Astrocyte (in vitro differentiated cells and primary cell): ENCODE results near the gene NOX1. TPM values are rescaled to one million over a fixed set of nuclear protein-coding genes. Genes with fewer than 3 reads are reported as not detected.

Experiments
- DNase-seq: peaks from one replicate; pipeline ENCODE4 v3.0.0-alpha.2; 2010; ENCODE audit warnings: low read depth
- FAIRE-seq: peaks from 2 replicates; lab custom pipeline; 2011; peaks lifted over from hg19 to GRCh38; lab: Jason Lieb, UNC
- H2AFZ ChIP-seq: 2 replicates; pipeline ENCODE4 v1.6.0; 2012; ENCODE audit warnings: low read depth, low read length, inconsistent platforms
- H3K27ac ChIP-seq: 2 replicates; pipeline ENCODE4 v1.5.1; 2011; ENCODE audit warnings: low read depth, low read length, inconsistent platforms
- H3K27me3 ChIP-seq: 2 replicates; pipeline ENCODE4 v1.6.0; 2011; ENCODE audit warnings: low read length, inconsistent platforms; ENCODE audit not compliant: insufficient read depth
- H3K36me3 ChIP-seq: 2 replicates; pipeline ENCODE4 v1.5.1; 2011; ENCODE audit warnings: low read length, inconsistent platforms; ENCODE audit not compliant: insufficient read depth
- H3K4me1 ChIP-seq: 2 replicates; pipeline ENCODE4 v1.5.1; 2011; ENCODE audit warnings: low read length, inconsistent platforms; ENCODE audit not compliant: insufficient read depth
- H3K4me2 ChIP-seq: 2 replicates; pipeline ENCODE4 v1.6.0; 2012; ENCODE audit warnings: low read length, inconsistent platforms
- H3K4me3 ChIP-seq: 2 replicates; pipeline ENCODE4 v1.5.1; 2011; ENCODE audit warnings: low read depth, mild to moderate bottlenecking, low read length, inconsistent platforms; ENCODE audit not compliant: insufficient read depth
- H3K79me2 ChIP-seq: 2 replicates; pipeline ENCODE4 v1.6.0; 2012; ENCODE audit warnings: mild to moderate bottlenecking, low read length, inconsistent platforms; ENCODE audit not compliant: insufficient read depth
- H3K9ac ChIP-seq: 2 replicates; pipeline ENCODE4 v1.6.0; 2012; ENCODE audit warnings: mild to moderate bottlenecking, low read length, inconsistent platforms
- H3K9me3 ChIP-seq: 2 replicates; pipeline ENCODE4 v1.5.1; 2012; ENCODE audit warnings: low read depth, mild to moderate bottlenecking, low read length, inconsistent platforms; ENCODE audit not compliant: insufficient read depth
- H4K20me1 ChIP-seq: 2 replicates; pipeline ENCODE4 v1.6.0; 2012; ENCODE audit warnings: low read length, inconsistent platforms; ENCODE audit not compliant: insufficient read depth
- H3K27ac Mint-ChIP-seq: one replicate; pipeline ENCODE4 v1.8.0; 2021; ENCODE audit warnings: mild to moderate bottlenecking, mixed read lengths; ENCODE audit not compliant: unreplicated experiment
- H3K27me3 Mint-ChIP-seq: one replicate; pipeline ENCODE4 v1.8.0; 2021; ENCODE audit warnings: low read depth, mixed read lengths; ENCODE audit not compliant: unreplicated experiment
- H3K36me3 Mint-ChIP-seq: one replicate; pipeline ENCODE4 v1.8.0; 2021; ENCODE audit warnings: low read depth, mixed read lengths; ENCODE audit not compliant: unreplicated experiment
- H3K4me1 Mint-ChIP-seq: one replicate; pipeline ENCODE4 v1.8.0; 2021; ENCODE audit warnings: low read depth, mixed read lengths; ENCODE audit not compliant: unreplicated experiment
- H3K4me3 Mint-ChIP-seq: one replicate; pipeline ENCODE4 v1.8.0; 2021; ENCODE audit warnings: mild to moderate bottlenecking, moderate library complexity, mixed read lengths; ENCODE audit not compliant: unreplicated experiment
- H3K9me3 Mint-ChIP-seq: one replicate; pipeline ENCODE4 v1.8.0; 2021; ENCODE audit warnings: mild to moderate bottlenecking, mixed read lengths; ENCODE audit not compliant: unreplicated experiment
- EZH2 ChIP-seq: IDR thresholded peaks from 2 replicates; pipeline ENCODE4 v1.6.1; 2012; ENCODE audit warnings: mild to moderate bottlenecking, low read length, inconsistent platforms; ENCODE audit not compliant: insufficient read depth
- total RNA-seq: library from RNA; stranded (reverse); gene quantifications from 2 replicates; pipeline ENCODE4 v1.2.1, GENCODE V29; 2021
- TF ChIP-seq, protein P1 (sequence below): IDR thresholded peaks from 2 replicates; pipeline ENCODE4 v1.5.1; 2011; ENCODE audit warnings: low read depth, mild to moderate bottlenecking, inconsistent platforms, low read length, moderate library complexity; ENCODE audit not compliant: insufficient read depth

The NOX1 gene
- total RNA-seq, 1 donor from 2014 or later: not detected

- H3K27me3 Mint-ChIP-seq: no peaks in the 10 kb centered on the region
- Histone ChIP-seq H3K27me3 (no peaks in the 10 kb centered on the region), H3K36me3 (no peaks in the 10 kb centered on the region), H4K20me1 (no peaks in the 10 kb centered on the region), H3K4me3 (no peak overlapping the region), H3K4me1 (peaks cover 5% of the 10 kb centered on the region), H3K9me3 (no peaks in the 10 kb centered on the region), H3K27ac (no peak overlapping the region), H2AFZ (no peak overlapping the region), H3K9ac (no peak overlapping the region), H3K79me2 (no peaks in the 10 kb centered on the region), H3K4me2 (peak overlapping the region; percentile 2)
- H3K27ac Mint-ChIP-seq: no peak overlapping the region
- DNase-seq (peak; percentile 52), FAIRE-seq (peak; percentile 80)
- H3K36me3 Mint-ChIP-seq: no peaks in the 10 kb centered on the region
- no peak for TF ChIP-seq EZH2
- TF ChIP-seq, protein P1, sequence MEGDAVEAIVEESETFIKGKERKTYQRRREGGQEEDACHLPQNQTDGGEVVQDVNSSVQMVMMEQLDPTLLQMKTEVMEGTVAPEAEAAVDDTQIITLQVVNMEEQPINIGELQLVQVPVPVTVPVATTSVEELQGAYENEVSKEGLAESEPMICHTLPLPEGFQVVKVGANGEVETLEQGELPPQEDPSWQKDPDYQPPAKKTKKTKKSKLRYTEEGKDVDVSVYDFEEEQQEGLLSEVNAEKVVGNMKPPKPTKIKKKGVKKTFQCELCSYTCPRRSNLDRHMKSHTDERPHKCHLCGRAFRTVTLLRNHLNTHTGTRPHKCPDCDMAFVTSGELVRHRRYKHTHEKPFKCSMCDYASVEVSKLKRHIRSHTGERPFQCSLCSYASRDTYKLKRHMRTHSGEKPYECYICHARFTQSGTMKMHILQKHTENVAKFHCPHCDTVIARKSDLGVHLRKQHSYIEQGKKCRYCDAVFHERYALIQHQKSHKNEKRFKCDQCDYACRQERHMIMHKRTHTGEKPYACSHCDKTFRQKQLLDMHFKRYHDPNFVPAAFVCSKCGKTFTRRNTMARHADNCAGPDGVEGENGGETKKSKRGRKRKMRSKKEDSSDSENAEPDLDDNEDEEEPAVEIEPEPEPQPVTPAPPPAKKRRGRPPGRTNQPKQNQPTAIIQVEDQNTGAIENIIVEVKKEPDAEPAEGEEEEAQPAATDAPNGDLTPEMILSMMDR: no peak
- no peak overlapping the region for H3K4me3 Mint-ChIP-seq
- no peaks in the 10 kb centered on the region for H3K9me3 Mint-ChIP-seq
- H3K4me1 Mint-ChIP-seq: peaks cover 3% of the 10 kb centered on the region
These were observed 9.3 kb downstream of the NOX1 start for GRCh38 chrX:100864657-100865391.

GRCh38 chrX:100863326-100863864 is 10.8 kb downstream of the NOX1 start:
- no peak overlapping the region for H3K4me2 ChIP-seq
- H3K9ac ChIP-seq: no peak overlapping the region
- no peaks in the 10 kb centered on the region for H3K79me2 ChIP-seq
- no peak overlapping the region for H3K27ac ChIP-seq
- no peaks in the 10 kb centered on the region for H3K36me3 ChIP-seq
- no peaks in the 10 kb centered on the region for H3K9me3 Mint-ChIP-seq
- DNase-seq: no peak
- H3K4me1 Mint-ChIP-seq: peaks cover 3% of the 10 kb centered on the region
- H3K27me3 Mint-ChIP-seq: no peaks in the 10 kb centered on the region
- no peak for FAIRE-seq
- no peaks in the 10 kb centered on the region for H3K9me3 ChIP-seq
- no peak overlapping the region for H3K4me3 Mint-ChIP-seq
- H3K27ac Mint-ChIP-seq: no peak overlapping the region
- no peak overlapping the region for H2AFZ ChIP-seq
- peaks cover 5% of the 10 kb centered on the region for H3K4me1 ChIP-seq
- H3K36me3 Mint-ChIP-seq: no peaks in the 10 kb centered on the region
- H3K4me3 ChIP-seq: no peak overlapping the region
- H4K20me1 ChIP-seq: no peaks in the 10 kb centered on the region
- TF ChIP-seq, protein P1: no peak
- no peak for TF ChIP-seq EZH2
- H3K27me3 ChIP-seq: no peaks in the 10 kb centered on the region

DNA sequence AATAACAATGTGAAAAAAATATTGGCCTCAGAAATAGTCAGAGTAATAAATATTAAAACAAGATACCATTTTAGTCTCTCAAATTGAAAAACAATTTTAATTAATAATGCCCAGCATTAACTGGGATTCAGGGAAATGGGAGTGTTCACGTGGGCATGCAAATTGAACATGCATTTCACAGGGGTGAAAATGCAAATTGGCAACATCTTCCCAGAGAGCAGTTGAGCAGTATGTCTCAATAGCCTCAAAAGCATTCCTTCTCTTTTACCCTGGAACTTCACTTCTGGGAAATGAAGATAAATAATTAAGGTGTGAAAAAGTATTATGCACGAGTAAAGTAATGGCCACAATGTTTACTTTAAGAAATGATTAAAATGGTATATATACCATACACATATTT is 21.3 kb downstream of the NOX1 start:
- no peak overlapping the region for H3K27ac ChIP-seq
- H3K79me2 ChIP-seq: no peaks in the 10 kb centered on the region
- H3K4me1 ChIP-seq: no peaks in the 10 kb centered on the region
- no peaks in the 10 kb centered on the region for H3K9me3 ChIP-seq
- H3K36me3 ChIP-seq: no peaks in the 10 kb centered on the region
- H3K36me3 Mint-ChIP-seq: no peaks in the 10 kb centered on the region
- H4K20me1 ChIP-seq: no peaks in the 10 kb centered on the region
- no peak overlapping the region for H2AFZ ChIP-seq
- no peak overlapping the region for H3K9ac ChIP-seq
- no peak overlapping the region for H3K27ac Mint-ChIP-seq
- no peak overlapping the region for H3K4me3 Mint-ChIP-seq
- FAIRE-seq: no peak
- no peaks in the 10 kb centered on the region for H3K27me3 ChIP-seq
- DNase-seq: no peak
- H3K27me3 Mint-ChIP-seq: no peaks in the 10 kb centered on the region
- no peak overlapping the region for H3K4me2 ChIP-seq
- no peaks in the 10 kb centered on the region for H3K4me1 Mint-ChIP-seq
- TF ChIP-seq, protein P1: no peak
- TF ChIP-seq EZH2: no peak
- no peak overlapping the region for H3K4me3 ChIP-seq
- no peaks in the 10 kb centered on the region for H3K9me3 Mint-ChIP-seq
